Activated gamma-delta T cell treated with Interleukin-2 at 50 U/mL for 16 hours (primary cell): ENCODE data around the gene MOSMO.

Experiments
- DNase-seq: peaks from one replicate; pipeline ENCODE4 v3.0.0-alpha.2; 2020

Gene MOSMO

GRCh38 chr16:22053921-22054341 lies 46.0 kb downstream of the MOSMO start:
- no peak for DNase-seq

DNA sequence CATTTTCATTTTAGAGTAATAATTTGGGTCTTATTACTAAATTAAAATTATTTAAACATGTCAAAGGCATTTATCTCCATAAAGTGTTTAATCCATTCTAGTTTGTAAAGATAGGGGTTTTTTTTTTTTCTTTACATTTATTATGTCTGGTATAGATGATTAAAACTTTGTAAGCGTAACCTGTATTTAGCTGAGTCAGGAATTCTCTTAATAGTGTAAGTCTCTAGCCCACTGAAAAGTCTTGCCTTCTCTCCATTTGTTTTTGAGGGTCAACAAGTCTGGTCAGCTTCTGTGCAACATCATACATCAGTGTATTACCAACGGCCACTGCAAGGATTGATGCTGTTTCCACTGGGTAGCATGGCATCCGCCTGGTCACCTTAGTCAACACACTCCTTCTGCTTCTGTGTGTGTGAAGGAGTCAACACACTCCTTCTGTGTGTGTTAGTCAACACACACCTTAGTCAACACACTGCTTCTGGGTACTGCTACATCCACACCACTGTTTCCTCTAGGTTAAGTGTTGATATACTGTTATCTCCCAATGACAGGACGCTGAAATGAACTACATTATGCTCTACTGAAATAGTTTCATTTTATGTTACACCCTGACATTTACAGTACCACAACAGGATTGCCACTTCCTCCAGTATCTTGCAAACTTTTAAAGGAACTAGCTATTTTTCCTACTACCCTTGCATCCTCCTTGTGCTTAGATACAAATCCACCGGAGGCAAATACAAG lies 47.1 kb downstream of the MOSMO start:
- DNase-seq, result no peak

DNA sequence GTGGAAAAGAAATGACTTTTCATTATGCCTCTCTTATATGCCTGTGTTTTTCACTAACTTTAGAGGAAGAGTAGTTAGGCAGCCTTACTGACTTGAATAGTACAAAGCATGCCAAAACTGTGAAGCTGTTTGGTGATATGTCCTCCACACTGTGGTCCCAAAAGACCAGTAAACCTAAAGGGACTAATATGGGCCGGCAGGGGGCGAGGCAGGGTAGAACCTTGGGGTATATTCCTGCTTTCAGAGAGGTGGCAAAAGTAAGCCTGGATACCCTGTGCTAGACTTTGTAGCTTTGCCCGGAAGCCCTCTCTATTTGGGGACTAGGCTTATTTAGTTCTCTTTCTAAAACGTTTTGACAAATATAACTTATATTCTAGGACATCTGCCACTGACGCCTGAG lies 48.0 kb downstream of the MOSMO start:
- no peak for DNase-seq

- no peak for DNase-seq
These were observed 56.1 kb downstream of the MOSMO start for GRCh38 chr16:22063888-22064467.

DNA sequence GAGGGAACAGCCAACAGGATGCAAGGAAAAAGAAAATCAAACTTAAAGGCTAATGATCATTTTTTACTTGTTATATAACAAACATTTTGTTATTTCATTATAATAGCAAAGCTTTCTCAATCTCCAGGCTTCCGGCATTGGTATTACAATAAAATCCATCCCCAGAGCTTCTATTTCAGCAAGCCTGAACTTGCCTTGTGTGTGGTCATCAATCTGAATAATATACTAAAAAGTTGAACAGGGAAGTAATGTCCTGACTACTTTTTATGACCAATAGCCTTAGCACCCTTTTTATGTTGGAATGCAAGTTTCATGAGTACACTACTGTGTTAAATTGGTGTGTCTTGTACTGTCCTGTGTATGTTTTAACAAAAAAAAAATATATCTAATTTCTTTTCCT lies 57.3 kb downstream of the MOSMO start:
- DNase-seq, result no peak

GRCh38 chr16:22070361-22071330 lies 62.7 kb downstream of the MOSMO start:
- DNase-seq, result no peak

GRCh38 chr16:22071331-22071910 lies 63.5 kb downstream of the MOSMO start:
- DNase-seq, result no peak

- DNase-seq, result no peak
These were observed 65.4 kb downstream of the MOSMO start for GRCh38 chr16:22073350-22073749.

DNA sequence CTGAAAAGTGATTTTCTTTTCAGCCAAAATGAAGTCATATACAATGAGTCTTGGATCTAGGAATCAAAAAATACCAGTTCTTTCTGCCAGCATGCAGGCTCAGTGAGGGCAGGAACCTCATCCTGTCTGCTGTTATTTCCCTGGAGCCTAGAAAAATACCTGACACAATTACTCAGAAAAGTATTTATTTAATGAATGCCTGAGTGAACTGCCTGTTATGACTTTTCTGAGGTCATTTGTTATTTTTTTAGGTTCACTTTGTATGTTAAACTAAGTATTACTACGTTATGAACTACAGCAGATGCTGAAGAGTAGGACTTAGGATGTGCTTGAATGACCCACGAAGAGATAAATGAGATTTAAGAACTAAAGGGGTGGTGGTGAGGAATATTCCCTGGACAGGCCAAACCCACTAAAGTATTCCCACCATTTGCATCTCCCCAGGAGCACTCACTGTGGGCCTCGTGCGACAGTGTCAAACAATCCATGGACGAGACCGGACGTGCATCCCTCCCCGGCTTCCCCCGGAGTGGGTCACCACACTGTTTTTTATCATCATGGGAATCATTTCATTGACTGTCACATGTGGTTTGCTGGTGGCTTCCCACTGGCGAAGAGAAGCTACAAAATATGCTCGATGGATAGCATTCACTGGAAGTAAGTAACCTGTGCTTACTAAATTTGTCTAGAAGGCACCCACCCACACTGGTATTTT lies 67.3 kb downstream of the MOSMO start:
- DNase-seq, result no peak

- DNase-seq, result no peak
These were observed 67.9 kb downstream of the MOSMO start for GRCh38 chr16:22075776-22076175.

GRCh38 chr16:22077700-22078313 lies 69.9 kb downstream of the MOSMO start:
- DNase-seq, result peak; percentile 70

DNA sequence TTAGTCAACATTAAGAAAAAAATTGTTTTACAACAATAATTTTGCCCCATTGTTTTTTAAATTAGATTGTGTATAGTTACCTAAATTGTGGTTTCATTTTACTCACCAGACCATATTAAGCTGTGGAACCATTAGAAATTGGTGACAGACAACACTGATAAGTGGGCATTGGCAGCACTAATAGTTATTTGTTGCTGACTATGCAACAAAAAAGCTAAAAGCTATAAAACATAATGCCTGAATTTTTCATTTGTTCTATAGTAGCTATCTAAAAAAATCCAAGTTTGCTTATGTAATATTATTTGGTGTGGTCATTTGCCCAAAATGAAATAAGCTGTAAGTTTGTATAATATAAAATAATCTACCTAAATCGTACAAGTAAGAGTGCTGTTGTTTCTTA lies 70.7 kb downstream of the MOSMO start:
- no peak for DNase-seq

DNA sequence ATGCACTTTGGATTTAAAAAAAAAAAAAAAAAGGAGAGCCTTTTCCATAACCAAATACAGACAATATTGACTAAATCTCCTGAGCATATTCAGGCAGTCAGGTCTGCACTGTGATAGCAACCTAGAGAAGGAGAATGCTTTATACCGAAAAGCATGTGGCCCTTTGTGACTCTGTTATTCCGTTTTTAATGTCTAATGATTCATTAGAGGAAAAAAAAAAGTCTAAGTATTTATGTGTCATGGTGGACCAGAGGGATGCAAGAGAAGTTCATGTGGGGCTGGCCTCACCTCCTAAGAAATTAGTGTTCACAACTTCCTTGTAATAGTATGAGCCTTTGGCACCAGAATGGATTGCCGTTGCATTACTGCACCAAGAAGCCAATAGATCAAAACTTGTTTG lies 73.1 kb downstream of the MOSMO start:
- no peak for DNase-seq

DNA sequence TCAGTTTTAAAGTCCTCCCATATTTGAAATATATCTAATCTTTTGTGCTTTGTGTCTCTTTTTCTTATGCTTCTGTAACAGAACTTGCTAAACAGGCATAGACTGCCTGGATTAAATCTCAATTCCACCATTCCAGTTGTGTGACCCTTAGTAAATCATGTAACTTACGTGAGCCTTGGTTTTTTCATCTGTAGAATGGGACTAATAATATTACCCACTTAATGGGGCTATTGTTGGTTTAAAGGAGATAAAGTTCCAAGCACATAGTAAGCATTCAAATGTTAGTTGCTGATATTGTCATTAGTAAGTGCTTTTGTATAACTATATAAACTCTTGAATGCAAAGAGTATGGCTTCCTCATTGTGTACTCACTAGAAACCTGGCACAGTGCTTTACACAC lies 78.5 kb downstream of the MOSMO start:
- DNase-seq, result no peak

DNA sequence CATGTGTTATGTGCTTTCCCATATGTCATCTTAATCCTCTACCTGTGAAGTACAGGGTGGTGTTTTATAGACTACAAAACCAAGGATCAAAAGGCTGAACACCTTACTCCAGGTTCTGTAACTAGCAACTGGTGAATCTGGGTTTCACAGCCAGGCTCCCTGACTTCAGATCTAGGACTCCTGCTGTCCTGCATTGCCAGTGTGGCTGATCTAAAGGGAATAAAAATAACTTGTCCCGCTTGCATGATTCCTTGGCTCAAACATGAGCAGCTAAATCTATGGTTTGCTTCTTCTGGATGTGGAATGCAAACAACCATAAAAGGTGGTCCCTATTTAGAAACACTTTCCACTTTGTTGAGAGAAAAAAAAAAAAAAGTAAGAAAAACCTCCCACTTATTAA lies 80.7 kb downstream of the MOSMO start:
- DNase-seq, result no peak

DNA sequence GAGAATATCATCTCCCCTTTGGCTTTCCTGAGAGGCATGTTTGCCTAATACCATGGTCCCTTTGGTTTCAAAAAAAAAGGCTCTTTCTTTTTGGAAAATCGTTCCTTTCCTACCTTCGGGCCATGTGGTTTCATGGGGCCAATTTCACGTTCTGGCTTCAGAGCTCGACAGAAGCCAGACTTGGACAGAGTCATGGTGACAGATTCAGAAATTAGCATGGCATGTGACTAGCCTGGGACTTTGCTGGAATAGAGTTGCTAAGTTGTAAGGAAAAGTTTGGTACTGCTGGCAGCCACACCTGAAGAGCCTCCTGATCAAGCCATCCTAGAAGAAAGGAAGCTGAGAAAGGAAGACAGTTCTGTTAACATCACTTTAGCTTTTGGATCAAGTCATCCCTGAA lies 82.0 kb downstream of the MOSMO start:
- DNase-seq, result no peak

GRCh38 chr16:22091721-22092120 lies 83.8 kb downstream of the MOSMO start:
- DNase-seq, result no peak

DNA sequence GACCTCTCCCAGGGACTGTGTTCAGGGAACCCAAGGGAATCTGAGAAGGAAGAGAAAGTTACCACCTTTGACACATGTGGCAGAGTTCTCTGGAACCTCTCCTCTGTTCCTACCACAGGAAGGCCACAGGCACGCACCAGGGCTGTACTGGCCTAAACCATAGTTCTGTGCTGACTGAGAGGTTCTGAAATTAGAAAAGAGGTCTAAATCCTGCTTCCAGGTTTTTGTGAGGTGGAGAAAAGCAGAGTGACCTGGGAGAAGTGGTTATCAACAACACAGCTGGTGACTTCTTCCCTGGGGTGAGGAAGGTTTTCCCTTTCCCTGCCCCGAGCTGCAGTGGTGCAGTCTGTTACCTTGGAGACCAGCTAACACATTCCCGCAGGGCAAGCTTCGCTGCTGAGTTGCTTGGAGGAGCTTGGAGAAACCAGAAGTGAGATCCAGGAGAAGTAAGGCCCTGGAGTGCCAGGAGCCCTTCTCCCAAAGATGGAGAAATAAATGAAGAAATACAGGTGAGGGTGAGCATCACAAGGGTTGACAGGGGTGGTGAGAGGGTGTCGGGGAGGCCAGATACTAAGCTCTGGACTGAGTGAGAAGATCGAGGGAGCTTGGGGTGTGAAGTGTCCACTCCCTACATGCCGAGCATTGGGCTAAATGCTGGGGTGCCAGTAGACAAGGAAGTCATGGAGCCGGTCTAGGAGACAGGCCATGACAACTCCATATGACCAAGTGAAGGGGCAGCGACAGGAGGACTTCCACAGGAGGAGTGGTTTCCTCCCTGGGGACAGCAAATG lies 84.4 kb downstream of the MOSMO start, which contains the start of gene VWA3A:
Gene VWA3A, plus strand, starts transcription at position 399 of the 791 bp plus-strand sequence. Its CDS starts 97 bp downstream, at position 496.
- DNase-seq, result no peak

GRCh38 chr16:22093331-22093730 lies 85.4 kb downstream of the MOSMO start:
- DNase-seq, result no peak

GRCh38 chr16:22093996-22094395 lies 86.1 kb downstream of the MOSMO start:
- no peak for DNase-seq
